Gastroesophageal sphincter (tissue), 4 donors: Measurements from ENCODE around the gene IL1RL1. TPM values are rescaled to one million over a fixed set of nuclear protein-coding genes. Genes with fewer than 3 reads are reported as not detected.

Experiments used
- ATAC-seq: fragments of 150-250 bp; one replicate; pipeline ENCODE4 v1.9.1; 2016; ENCODE audit warnings: mild to moderate bottlenecking, moderate library complexity
- H3K27ac ChIP-seq, 4 donors: fragments of 200-600 bp; sonication (generic) in 3 of 4; 1 replicate in 3 of 4; 2 replicates in 1 of 4; pipeline ENCODE4 v1.5.1; 2016 to 2019
- H3K27me3 ChIP-seq: fragments of 200-600 bp; sonication (generic); one replicate; pipeline ENCODE4 v1.5.1; 2019
- H3K36me3 ChIP-seq, 2 donors: fragments of 200-600 bp; sonication (generic); one replicate each; pipeline ENCODE4 v1.5.1; 2019; ENCODE audit warnings: control low read depth in 1 of 2
- H3K4me1 ChIP-seq, 3 donors: fragments of 200-600 bp; sonication (generic); 1 replicate in 2 of 3; 2 replicates in 1 of 3; pipeline ENCODE4 v1.5.1; 2016 to 2019; ENCODE audit warnings: control low read depth in 2 of 3
- H3K4me3 ChIP-seq, 2 donors: fragments of 200-600 bp; sonication (generic); one replicate each; pipeline ENCODE4 v1.5.1; 2019; ENCODE audit warnings: mild to moderate bottlenecking in 1 of 2, moderate library complexity in 1 of 2
- H3K9me3 ChIP-seq, 3 donors: fragments of 200-600 bp; sonication (generic); one replicate each; pipeline ENCODE4 v1.5.1; 2017 to 2019; ENCODE audit warnings: control low read depth in 2 of 3
- CTCF ChIP-seq, 4 experiments: fragments of 200-600 bp in 2 of 4; fragments of 450-650 bp in 2 of 4; sonication (generic) in 1 of 4; IDR thresholded peaks; one replicate each; pipeline ENCODE4 v1.5.1; 2017 to 2019; ENCODE audit warnings: antibody characterized with exemption in 4 of 4, mild to moderate bottlenecking in 2 of 4, moderate library complexity in 2 of 4
- EP300 ChIP-seq: sonication (generic); formaldehyde crosslinking; IDR thresholded peaks from one replicate; pipeline ENCODE4 v1.6.1; 2017; ENCODE audit warnings: antibody characterized with exemption, mild to moderate bottlenecking
- POLR2A ChIP-seq, 2 donors: fragments of 450-650 bp; IDR thresholded peaks; one replicate each; pipeline ENCODE4 v1.6.1; 2017; ENCODE audit warnings: antibody characterized with exemption in 2 of 2, mild to moderate bottlenecking in 2 of 2, moderate library complexity in 1 of 2
- POLR2AphosphoS5 ChIP-seq: sonication (generic); formaldehyde crosslinking; IDR thresholded peaks from one replicate; pipeline ENCODE4 v1.6.1; 2017; ENCODE audit warnings: antibody characterized with exemption
- WGBS, 2 donors: methylation state at CpG; one replicate each; pipeline ENCODE4 v1.1.5; 2018; ENCODE audit warnings: low coverage in 1 of 2; 5-methylcytosine and 5-hydroxymethylcytosine counted together
- total RNA-seq, 4 donors: library from RNA; depleted of rRNA; stranded (reverse); fragments of >200 nt; gene quantifications; one replicate each; pipeline ENCODE4 v1.1.0, GENCODE V29; 2016

Gene IL1RL1
- total RNA-seq, 4 donors from 2014 or later = 7.1 to 22.6 (median 8.1) TPM

- TF ChIP-seq CTCF (IDR thresholded peaks at IDR 0.05) = no peak
- H3K4me1 ChIP-seq = no peaks in the 10 kb centered on the region
- H3K36me3 ChIP-seq = no peaks in the 10 kb centered on the region
- WGBS, 2 donors = 62 to 67% methylated on average over 1 of the region's 1 CpG
- ATAC-seq = no peak
- no peaks in the 10 kb centered on the region for H3K9me3 ChIP-seq
- peaks cover 8% of the 10 kb centered on the region for H3K27me3 ChIP-seq
- H3K4me3 ChIP-seq = no peak overlapping the region
- H3K27ac ChIP-seq = no peak overlapping the region
Observed at GRCh38 chr2:102376052-102376591, 64.8 kb downstream of the IL1RL1 start.

- no peak for TF ChIP-seq POLR2AphosphoS5
- no peak for TF ChIP-seq POLR2A (IDR thresholded peaks at IDR 0.05)
- TF ChIP-seq CTCF (IDR thresholded peaks at IDR 0.05) = no peak
- TF ChIP-seq EP300 = no peak
- no peaks in the 10 kb centered on the region for H3K36me3 ChIP-seq
- no peaks in the 10 kb centered on the region for H3K27me3 ChIP-seq
- no peak overlapping the region for H3K4me3 ChIP-seq
- H3K9me3 ChIP-seq = peaks cover 0 to 12% (median 0%) of the 10 kb centered on the region in 3 donors
- ATAC-seq = no peak
- no peaks in the 10 kb centered on the region for H3K4me1 ChIP-seq
- H3K27ac ChIP-seq = no peak overlapping the region
Observed at GRCh38 chr2:102383722-102384121, 72.4 kb downstream of the IL1RL1 start.

- Histone ChIP-seq H3K27ac (no peak overlapping the region), H3K4me1 (no peaks in the 10 kb centered on the region), H3K9me3 (peaks cover 0 to 12% (median 0%) of the 10 kb centered on the region in 3 donors), H3K36me3 (no peaks in the 10 kb centered on the region), H3K4me3 (no peak overlapping the region), H3K27me3 (no peaks in the 10 kb centered on the region)
- ATAC-seq = no peak
- 83 to 89% methylated on average over 1 of the region's 1 CpG for WGBS, 2 donors
- TF ChIP-seq CTCF (IDR thresholded peaks at IDR 0.05) = no peak
- TF ChIP-seq POLR2AphosphoS5 = no peak
- TF ChIP-seq EP300 = no peak
- no peak for TF ChIP-seq POLR2A (IDR thresholded peaks at IDR 0.05)
Observed at GRCh38 chr2:102385522-102385921, 74.2 kb downstream of the IL1RL1 start.

GRCh38 chr2:102386004-102386403 is 74.6 kb downstream of the IL1RL1 start:
- no peaks in the 10 kb centered on the region for H3K4me1 ChIP-seq
- peaks cover 0 to 12% (median 0%) of the 10 kb centered on the region in 3 donors for H3K9me3 ChIP-seq
- ATAC-seq = no peak
- no peak overlapping the region for H3K4me3 ChIP-seq
- H3K36me3 ChIP-seq = no peaks in the 10 kb centered on the region
- TF ChIP-seq POLR2A (IDR thresholded peaks at IDR 0.05) (no peak), EP300 (no peak), POLR2AphosphoS5 (no peak), CTCF (IDR thresholded peaks at IDR 0.05) (no peak)
- WGBS, 2 donors = 40 to 60% methylated on average over 1 to 3 of the region's 3 CpGs
- no peaks in the 10 kb centered on the region for H3K27me3 ChIP-seq
- H3K27ac ChIP-seq = no peak overlapping the region

GRCh38 chr2:102386867-102387541 is 75.6 kb downstream of the IL1RL1 start:
- ATAC-seq = no peak
- Histone ChIP-seq H3K27me3 (no peaks in the 10 kb centered on the region), H3K36me3 (no peaks in the 10 kb centered on the region), H3K4me3 (no peak overlapping the region), H3K4me1 (no peaks in the 10 kb centered on the region), H3K9me3 (peaks cover 0 to 12% (median 0%) of the 10 kb centered on the region in 3 donors), H3K27ac (no peak overlapping the region)
- TF ChIP-seq POLR2AphosphoS5 = no peak
- TF ChIP-seq CTCF (IDR thresholded peaks at IDR 0.05) = no peak
- TF ChIP-seq EP300 = no peak
- no peak for TF ChIP-seq POLR2A (IDR thresholded peaks at IDR 0.05)
- WGBS, 2 donors = 40 to 62% methylated on average over 1 of the region's 3 CpGs
